ENCODE results near the gene HNMT.

GRCh38 chr2:138003411-138003810 is 39.1 kb downstream of the HNMT start:
- TF ChIP-seq ZFP30 (CRISPR knock-in tag; IDR thresholded peaks at IDR 0.05) (no peak), CREB5 (CRISPR knock-in tag; IDR thresholded peaks at IDR 0.05; ENCODE audit: low read depth) (no peak), TOX (CRISPR knock-in tag; IDR thresholded peaks at IDR 0.05; ENCODE audit: borderline replicate concordance) (no peak), TCF4 (CRISPR knock-in tag; IDR thresholded peaks at IDR 0.05; ENCODE audit: borderline replicate concordance) (no peak), PATZ1 (CRISPR knock-in tag; IDR thresholded peaks at IDR 0.05; ENCODE audit: borderline replicate concordance) (no peak), CSDC2 (CRISPR knock-in tag; IDR thresholded peaks at IDR 0.05) (no peak), ZNF70 (CRISPR knock-in tag; IDR thresholded peaks at IDR 0.05) (no peak), RARB (CRISPR knock-in tag; IDR thresholded peaks at IDR 0.05) (no peak), ARNTL (CRISPR knock-in tag; IDR thresholded peaks at IDR 0.05; ENCODE audit: borderline replicate concordance, low read depth) (no peak)

Measured in SK-N-SH treated with all-trans-retinoic acid at 6 μM for 48 hours (cell line).